Stomach (tissue), 9 donors: ENCODE results near the gene MYPN. TPM values are rescaled to one million over a fixed set of nuclear protein-coding genes. Genes with fewer than 3 reads are reported as not detected.

Experiments used
- DNase-seq, 2 donors: peaks; one replicate each; pipeline versions ENCODE4 v3.0.0 to v3.0.0-alpha.2; 2013 to 2019
- H3K27ac ChIP-seq, 5 donors: fragments of 200-600 bp in 4 of 5; sonication (generic) in 4 of 5; one replicate each; pipeline ENCODE4 v1.5.1; 2013 to 2019; ENCODE audit warnings: mild to moderate bottlenecking in 1 of 5, moderate library complexity in 1 of 5
- H3K27me3 ChIP-seq, 3 donors: fragments of 200-600 bp; sonication (generic); one replicate each; pipeline ENCODE4 v1.5.1; 2017 to 2019; ENCODE audit warnings: mixed run types in 1 of 3
- H3K36me3 ChIP-seq, 4 donors: fragments of 200-600 bp; sonication (generic); 1 replicate in 3 of 4; 2 replicates in 1 of 4; pipeline ENCODE4 v1.5.1; 2016 to 2019
- H3K4me1 ChIP-seq, 4 donors: fragments of 200-600 bp; sonication (generic); one replicate each; pipeline ENCODE4 v1.5.1; 2016 to 2019
- H3K4me3 ChIP-seq, 4 donors: fragments of 200-600 bp; sonication (generic) in 3 of 4; one replicate each; pipeline ENCODE4 v1.5.1; 2016 to 2019; ENCODE audit warnings: mild to moderate bottlenecking in 1 of 4
- H3K9me3 ChIP-seq, 4 donors: fragments of 200-600 bp; sonication (generic); one replicate each; pipeline ENCODE4 v1.5.1; 2016 to 2019
- EP300 ChIP-seq: sonication (generic); formaldehyde crosslinking; IDR thresholded peaks from one replicate; pipeline ENCODE4 v1.6.1; 2017; ENCODE audit warnings: antibody characterized with exemption
- POLR2A ChIP-seq, 4 donors: fragments of 450-650 bp; IDR thresholded peaks; one replicate each; pipeline ENCODE4 v1.6.1; 2016; ENCODE audit warnings: antibody characterized with exemption in 4 of 4, control low read depth in 2 of 4, mild to moderate bottlenecking in 1 of 4, moderate library complexity in 1 of 4
- POLR2AphosphoS5 ChIP-seq, 3 donors: sonication (generic); formaldehyde crosslinking; IDR thresholded peaks; one replicate each; pipeline ENCODE4 v1.6.1; 2016; ENCODE audit warnings: antibody characterized with exemption in 3 of 3
- WGBS, 5 donors: extraction: QIAGEN DNeasy Blood & Tissue Kit in 3 of 5; methylation state at CpG; one replicate each; pipeline versions ENCODE4 v1.1.5 to v1.1.7; 2013 to 2018; 5-methylcytosine and 5-hydroxymethylcytosine counted together
- intact Hi-C: fragments of 100-400 bp; cut with DNase I; formaldehyde crosslinking; loops from one replicate; pipeline ENCODE4 v1.15.1; 2023; ENCODE audit warnings: low total_unique reads
- polyA plus RNA-seq, 3 donors: library from polyadenylated mRNA; stranded (reverse); fragments of 200-250 nt; gene quantifications; one replicate each; pipeline ENCODE4 v1.2.3, GENCODE V29; 2013
- total RNA-seq, 5 donors: library from RNA; depleted of rRNA; stranded (reverse); fragments of >200 nt; gene quantifications; one replicate each; pipeline versions ENCODE4 v1.1.0 to v1.2.3, GENCODE V29; 2014 to 2016
- TF ChIP-seq, protein P1 (sequence below), 7 experiments: fragments of 450-650 bp in 4 of 7; fragments of 200-600 bp in 3 of 7; sonication (generic) in 3 of 7; IDR thresholded peaks; one replicate each; pipeline ENCODE4 v1.5.1; 2016 to 2019; ENCODE audit warnings: antibody characterized with exemption in 7 of 7, control low read depth in 2 of 7, mild to moderate bottlenecking in 1 of 7
- donor health status: healthy with polysubstance abuse.
- donor health status: Bipolar disorder and iron deficiency.
- donor health status: healthy.

Gene MYPN
- total and polyA plus RNA-seq, 8 donors = 0.06 to 0.76 (median 0.40) TPM; not detected in 4

- Histone ChIP-seq H3K27ac (no peak overlapping the region), H3K36me3 (no peaks in the 10 kb centered on the region), H3K27me3 (no peaks in the 10 kb centered on the region), H3K4me3 (no peak overlapping the region), H3K4me1 (peaks cover 0 to 12% (median 2%) of the 10 kb centered on the region in 4 donors), H3K9me3 (no peaks in the 10 kb centered on the region)
- TF ChIP-seq, protein P1, sequence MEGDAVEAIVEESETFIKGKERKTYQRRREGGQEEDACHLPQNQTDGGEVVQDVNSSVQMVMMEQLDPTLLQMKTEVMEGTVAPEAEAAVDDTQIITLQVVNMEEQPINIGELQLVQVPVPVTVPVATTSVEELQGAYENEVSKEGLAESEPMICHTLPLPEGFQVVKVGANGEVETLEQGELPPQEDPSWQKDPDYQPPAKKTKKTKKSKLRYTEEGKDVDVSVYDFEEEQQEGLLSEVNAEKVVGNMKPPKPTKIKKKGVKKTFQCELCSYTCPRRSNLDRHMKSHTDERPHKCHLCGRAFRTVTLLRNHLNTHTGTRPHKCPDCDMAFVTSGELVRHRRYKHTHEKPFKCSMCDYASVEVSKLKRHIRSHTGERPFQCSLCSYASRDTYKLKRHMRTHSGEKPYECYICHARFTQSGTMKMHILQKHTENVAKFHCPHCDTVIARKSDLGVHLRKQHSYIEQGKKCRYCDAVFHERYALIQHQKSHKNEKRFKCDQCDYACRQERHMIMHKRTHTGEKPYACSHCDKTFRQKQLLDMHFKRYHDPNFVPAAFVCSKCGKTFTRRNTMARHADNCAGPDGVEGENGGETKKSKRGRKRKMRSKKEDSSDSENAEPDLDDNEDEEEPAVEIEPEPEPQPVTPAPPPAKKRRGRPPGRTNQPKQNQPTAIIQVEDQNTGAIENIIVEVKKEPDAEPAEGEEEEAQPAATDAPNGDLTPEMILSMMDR (IDR thresholded peaks at IDR 0.05) = no peak
- TF ChIP-seq POLR2AphosphoS5 (IDR thresholded peaks at IDR 0.05) (no peak), EP300 (no peak), POLR2A (IDR thresholded peaks at IDR 0.05) (no peak)
- 30 to 51% (median 43%) methylated on average over 2 of the region's 2 CpGs for WGBS, 5 donors
- peak in 1 of 2 donors; percentile 51 for DNase-seq
- intact Hi-C loops = no loop called here
Observed at GRCh38 chr10:68133523-68133922, 24.2 kb downstream of the MYPN start.

GRCh38 chr10:68135362-68135761, 26.1 kb downstream of the MYPN start:
- 74 to 94% (median 87%) methylated on average over 1 of the region's 1 CpG for WGBS, 5 donors
- peaks cover 0 to 12% (median 2%) of the 10 kb centered on the region in 4 donors for H3K4me1 ChIP-seq
- H3K9me3 ChIP-seq = no peaks in the 10 kb centered on the region
- intact Hi-C loops = no loop called here
- no peaks in the 10 kb centered on the region for H3K36me3 ChIP-seq
- peak overlapping the region in 4 of 5 donors; percentile 8 to 71 (median 51) for H3K27ac ChIP-seq
- DNase-seq = no peak
- TF ChIP-seq, protein P1 (IDR thresholded peaks at IDR 0.05) = no peak
- TF ChIP-seq EP300 (no peak), POLR2A (IDR thresholded peaks at IDR 0.05) (no peak), POLR2AphosphoS5 (IDR thresholded peaks at IDR 0.05) (no peak)
- H3K27me3 ChIP-seq = no peaks in the 10 kb centered on the region
- no peak overlapping the region for H3K4me3 ChIP-seq

DNA sequence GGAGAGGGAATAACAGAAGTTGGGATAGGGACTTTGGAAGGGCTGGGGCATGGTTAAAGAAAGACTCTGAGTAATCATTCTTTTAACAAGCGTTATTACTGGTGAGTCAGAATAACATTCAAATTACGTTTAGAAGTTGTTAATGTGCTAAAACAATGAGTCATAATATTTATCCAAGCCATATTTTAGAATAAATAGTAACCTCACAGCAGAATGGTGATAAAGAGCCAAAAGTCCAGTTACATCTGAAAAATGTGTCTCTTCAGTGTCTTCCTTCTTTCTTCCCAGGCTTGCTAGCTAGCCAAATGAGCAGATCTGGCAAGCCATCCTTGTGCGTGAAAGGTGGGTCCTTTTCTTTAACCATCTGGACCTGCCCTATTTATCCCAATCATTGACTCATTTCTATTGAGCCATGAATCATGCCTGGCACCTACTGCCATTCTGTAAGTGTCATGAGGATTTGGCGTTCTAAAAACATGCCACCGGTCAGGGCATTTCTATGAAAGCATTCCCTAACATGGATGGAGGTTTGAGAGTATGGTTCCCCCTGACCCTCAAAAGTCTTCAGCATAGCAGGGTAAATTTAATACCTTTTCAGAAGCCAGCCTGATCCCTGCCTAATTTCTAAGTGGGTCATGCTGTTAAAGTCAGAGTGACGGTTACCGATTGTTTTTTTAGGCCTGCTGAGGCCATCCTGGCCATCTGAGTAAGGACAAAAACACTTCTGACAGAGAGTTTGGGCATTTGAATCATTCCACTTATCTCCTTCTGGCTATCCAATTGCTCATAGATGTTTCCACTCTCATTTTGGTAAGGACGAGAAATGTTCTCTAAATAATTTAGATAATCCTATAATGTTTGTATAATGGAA, 26.9 kb downstream of the MYPN start:
- no peaks in the 10 kb centered on the region for H3K36me3 ChIP-seq
- H3K4me1 ChIP-seq = peaks cover 0 to 12% (median 2%) of the 10 kb centered on the region in 4 donors
- DNase-seq = peak in 1 of 2 donors; percentile 22
- intact Hi-C loops = no loop called here
- H3K4me3 ChIP-seq = no peak overlapping the region
- no peaks in the 10 kb centered on the region for H3K9me3 ChIP-seq
- H3K27me3 ChIP-seq = no peaks in the 10 kb centered on the region
- peak overlapping the region; percentile 20 to 74 (median 49) for H3K27ac ChIP-seq
- peak in 1 of 3 donors; percentile 28 for TF ChIP-seq POLR2AphosphoS5 (IDR thresholded peaks at IDR 0.05)
- TF ChIP-seq EP300 = no peak
- TF ChIP-seq, protein P1 (IDR thresholded peaks at IDR 0.05) = no peak
- TF ChIP-seq POLR2A (IDR thresholded peaks at IDR 0.05) = no peak
- WGBS, 5 donors = 46 to 62% (median 54%) methylated on average over 8 of the region's 8 CpGs

- Histone ChIP-seq H3K27ac (no peak overlapping the region), H3K27me3 (no peaks in the 10 kb centered on the region), H3K9me3 (no peaks in the 10 kb centered on the region), H3K36me3 (no peaks in the 10 kb centered on the region), H3K4me3 (no peak overlapping the region), H3K4me1 (peaks cover 0 to 12% (median 2%) of the 10 kb centered on the region in 4 donors)
- no peak for DNase-seq
- TF ChIP-seq EP300 (no peak), POLR2A (IDR thresholded peaks at IDR 0.05) (no peak), POLR2AphosphoS5 (IDR thresholded peaks at IDR 0.05) (no peak)
- TF ChIP-seq, protein P1 (IDR thresholded peaks at IDR 0.05) = no peak
- WGBS, 5 donors = 83 to 93% (median 89%) methylated on average over 3 of the region's 3 CpGs
- intact Hi-C loops = no loop called here
Observed at GRCh38 chr10:68137171-68137570, 27.9 kb downstream of the MYPN start.
